IMR-90 (cell line): Measurements from ENCODE around the gene BMERB1. TPM values are rescaled to one million over a fixed set of nuclear protein-coding genes. Genes with fewer than 3 reads are reported as not detected.

Source experiments
- ATAC-seq: fragments of 200-7000 bp; cut with Tn5 transposase; 2 replicates; pipeline ENCODE4 v1.9.1; 2020; ENCODE audit warnings: low read depth, mild to moderate bottlenecking, moderate library complexity
- BruUV-seq: library from RNA; stranded (reverse); fragments of 400-500 nt; replicated peaks from 2 replicates; lab custom pipeline; 2021; lab: Mats Ljungman, UMichigan
- CTCF ChIA-PET: fragments of 300-600 bp; formaldehyde crosslinking; extraction: SDS; loops from one replicate; lab custom pipeline; 2021; ENCODE audit warnings: antibody characterized with exemption; lab: Yijun Ruan, JAX
- POLR2A ChIA-PET: fragments of 300-600 bp; sonication (Branson Sonifier 250); formaldehyde crosslinking; loops from one replicate; lab custom pipeline; 2022; ENCODE audit warnings: antibody characterized with exemption; ENCODE audit not compliant: unreplicated experiment; lab: Charles Lee
- DNase-seq: peaks from one replicate; pipeline ENCODE4 v3.0.0; 2013
- H2AFZ ChIP-seq: replicated peaks from 2 replicates; pipeline ENCODE3; 2013; ENCODE audit warnings: low read length, mild to moderate bottlenecking; ENCODE audit not compliant: poor library complexity
- H2AK5ac ChIP-seq: 2 replicates; pipeline ENCODE4 v1.6.1; 2013; ENCODE audit warnings: low read depth, low read length, inconsistent platforms
- H2AK9ac ChIP-seq: replicated peaks from 2 replicates; pipeline ENCODE3; 2013; ENCODE audit warnings: mild to moderate bottlenecking, low read depth, low read length, moderate library complexity; ENCODE audit not compliant: poor library complexity
- H2BK120ac ChIP-seq: 2 replicates; pipeline ENCODE4 v1.6.1; 2013; ENCODE audit warnings: low read depth, low read length, inconsistent platforms
- H2BK15ac ChIP-seq: 3 replicates; pipeline ENCODE4 v1.6.1; 2013; ENCODE audit warnings: low read depth, low read length, inconsistent platforms
- H2BK20ac ChIP-seq: 2 replicates; pipeline ENCODE4 v1.6.1; 2013; ENCODE audit warnings: low read depth, mild to moderate bottlenecking, inconsistent platforms, low read length, moderate library complexity
- H2BK5ac ChIP-seq: 2 replicates; pipeline ENCODE4 v1.6.1; 2013; ENCODE audit warnings: mild to moderate bottlenecking, low read depth, low read length, inconsistent platforms; ENCODE audit not compliant: poor library complexity, severe bottlenecking
- H3K14ac ChIP-seq: replicated peaks from 2 replicates; pipeline ENCODE4 v1.6.1; 2013; ENCODE audit warnings: low read depth, low read length, inconsistent platforms
- H3K18ac ChIP-seq: 2 replicates; pipeline ENCODE4 v1.6.1; 2013; ENCODE audit warnings: low read depth, low read length, control low read depth
- H3K23ac ChIP-seq: 2 replicates; pipeline ENCODE4 v1.6.1; 2013; ENCODE audit warnings: low read depth, low read length, inconsistent platforms
- H3K27ac ChIP-seq: 2 replicates; pipeline ENCODE4 v1.5.1; 2013; ENCODE audit warnings: mild to moderate bottlenecking, control low read depth, low read length; ENCODE audit not compliant: insufficient read depth
- H3K27me3 ChIP-seq: 2 replicates; pipeline ENCODE4 v1.6.1; 2013; ENCODE audit warnings: low read length; ENCODE audit not compliant: control insufficient read depth, insufficient read depth
- H3K36me3 ChIP-seq: 2 replicates; pipeline ENCODE4 v1.6.1; 2013; ENCODE audit warnings: low read length, mixed read lengths; ENCODE audit not compliant: control insufficient read depth, insufficient read depth
- H3K4ac ChIP-seq: 2 replicates; pipeline ENCODE4 v1.6.1; 2013; ENCODE audit warnings: low read depth, low read length, inconsistent platforms
- H3K4me1 ChIP-seq: 2 replicates; pipeline ENCODE4 v1.6.1; 2013; ENCODE audit warnings: low read length, mixed read lengths; ENCODE audit not compliant: control insufficient read depth, insufficient read depth
- H3K4me2 ChIP-seq: 2 replicates; pipeline ENCODE4 v1.6.1; 2013; ENCODE audit warnings: low read depth, mild to moderate bottlenecking, control low read depth, low read length, moderate library complexity
- H3K4me3 ChIP-seq: 2 replicates; pipeline ENCODE4 v1.5.1; 2013; ENCODE audit warnings: low read depth, mild to moderate bottlenecking, control low read depth, low read length, moderate library complexity; ENCODE audit not compliant: insufficient read depth
- H3K56ac ChIP-seq: 2 replicates; pipeline ENCODE4 v1.6.1; 2013; ENCODE audit warnings: low read length, inconsistent platforms; ENCODE audit not compliant: insufficient read depth; ENCODE audit errors: extremely low read depth
- H3K79me1 ChIP-seq, 2 experiments: 2 replicates each; pipeline ENCODE4 v1.6.1; 2013; ENCODE audit warnings: low read length in 2 of 2, inconsistent platforms in 1 of 2, low read depth in 1 of 2
- H3K9ac ChIP-seq: 2 replicates; pipeline ENCODE4 v1.6.1; 2013; ENCODE audit warnings: low read depth, low read length, control low read depth
- H3K9me1 ChIP-seq: 2 replicates; pipeline ENCODE4 v1.6.1; 2013; ENCODE audit warnings: low read length, inconsistent platforms; ENCODE audit not compliant: insufficient read depth
- H3K9me3 ChIP-seq: 2 replicates; pipeline ENCODE4 v1.6.1; 2013; ENCODE audit warnings: low read length; ENCODE audit not compliant: control insufficient read depth, insufficient read depth
- H4K20me1 ChIP-seq: 2 replicates; pipeline ENCODE4 v1.6.1; 2013; ENCODE audit warnings: low read length, inconsistent platforms; ENCODE audit not compliant: insufficient read depth
- H4K5ac ChIP-seq: 2 replicates; pipeline ENCODE4 v1.6.1; 2013; ENCODE audit warnings: mild to moderate bottlenecking, low read depth, low read length, control low read depth
- H4K8ac ChIP-seq, 2 experiments: 2 replicates each; pipeline ENCODE4 v1.6.1; 2013; ENCODE audit warnings: low read depth in 2 of 2, low read length in 2 of 2, control low read depth in 1 of 2, inconsistent platforms in 1 of 2
- H4K91ac ChIP-seq: 2 replicates; pipeline ENCODE4 v1.6.1; 2013; ENCODE audit warnings: low read depth, low read length, inconsistent platforms; ENCODE audit not compliant: insufficient read depth
- BHLHE40 ChIP-seq: fragments of 150-350 bp; IDR thresholded peaks from 2 replicates; pipeline ENCODE4 v1.6.1; 2016; ENCODE audit warnings: mild to moderate bottlenecking, low read depth, low read length
- CEBPB ChIP-seq: IDR thresholded peaks from 2 replicates; pipeline ENCODE4 v1.6.1; 2012; ENCODE audit warnings: low read depth, low read length, improper control_type of control experiment
- CHD1 ChIP-seq: IDR thresholded peaks from 2 replicates; pipeline ENCODE4 v1.6.1; 2012; ENCODE audit warnings: low read depth, low read length, improper control_type of control experiment
- CTCF ChIP-seq: conservative IDR thresholded peaks from 2 replicates; pipeline ENCODE4 v1.5.1; 2012; ENCODE audit warnings: mild to moderate bottlenecking, low read depth, low read length, improper control_type of control experiment
- ELK1 ChIP-seq: fragments of 150-350 bp; IDR thresholded peaks from 2 replicates; pipeline ENCODE4 v1.6.1; 2016; ENCODE audit warnings: low read depth, mild to moderate bottlenecking, low read length, moderate library complexity, borderline replicate concordance
- FOS ChIP-seq: fragments of 150-350 bp; IDR thresholded peaks from 2 replicates; pipeline ENCODE4 v1.6.1; 2016; ENCODE audit warnings: low read depth, low read length
- MAFK ChIP-seq: IDR thresholded peaks from 2 replicates; pipeline ENCODE4 v1.6.1; 2012; ENCODE audit warnings: low read depth, low read length, improper control_type of control experiment
- MAZ ChIP-seq: IDR thresholded peaks from 2 replicates; pipeline ENCODE4 v1.6.1; 2012; ENCODE audit warnings: low read depth, mild to moderate bottlenecking, low read length, improper control_type of control experiment, moderate library complexity, borderline replicate concordance
- MXI1 ChIP-seq: IDR thresholded peaks from 2 replicates; pipeline ENCODE4 v1.6.1; 2012; ENCODE audit warnings: low read depth, mild to moderate bottlenecking, low read length, moderate library complexity, borderline replicate concordance
- NFE2L2 ChIP-seq: fragments of 150-350 bp; IDR thresholded peaks from 2 replicates; pipeline ENCODE4 v1.6.1; 2016; ENCODE audit warnings: low read depth, mild to moderate bottlenecking, low read length
- POLR2A ChIP-seq: IDR thresholded peaks from 2 replicates; pipeline ENCODE4 v1.6.1; 2012; ENCODE audit warnings: mild to moderate bottlenecking, low read depth, low read length
- RAD21 ChIP-seq: IDR thresholded peaks from 2 replicates; pipeline ENCODE4 v1.6.1; 2012; ENCODE audit warnings: low read length, improper control_type of control experiment
- RCOR1 ChIP-seq: IDR thresholded peaks from 2 replicates; pipeline ENCODE4 v1.6.1; 2012; ENCODE audit warnings: mild to moderate bottlenecking, low read length, improper control_type of control experiment; ENCODE audit not compliant: insufficient replicate concordance
- RFX5 ChIP-seq: IDR thresholded peaks from 2 replicates; pipeline ENCODE4 v1.8.0; 2012; ENCODE audit warnings: low read depth, mild to moderate bottlenecking, low read length, moderate library complexity
- SMC3 ChIP-seq: fragments of 150-350 bp; IDR thresholded peaks from 2 replicates; pipeline ENCODE4 v1.6.1; 2016; ENCODE audit warnings: low read depth, mild to moderate bottlenecking, antibody characterized with exemption, low read length, moderate library complexity
- USF2 ChIP-seq: fragments of 150-350 bp; IDR thresholded peaks from 2 replicates; pipeline ENCODE4 v1.6.1; 2017; ENCODE audit warnings: mild to moderate bottlenecking, antibody characterized with exemption, low read length, low read depth
- WGBS, 2 experiments: methylation state at CpG; one replicate each; pipeline versions ENCODE4 v1.1.5 to v1.1.7; 2013; ENCODE audit warnings: missing lambda C conversion rate in 2 of 2; ENCODE audit not compliant: insufficient read length in 1 of 2; ENCODE audit errors: extremely low coverage in 2 of 2; 5-methylcytosine and 5-hydroxymethylcytosine counted together
- dilution Hi-C: fragments of 300-500 bp; cut with HindIII; formaldehyde crosslinking; loops from one replicate; pipeline ENCODE4 v1.14.3; 2018; ENCODE audit warnings: low sequenced_read_pairs; ENCODE audit not compliant: unreplicated experiment
- in situ Hi-C: fragments of 300-500 bp; cut with MboI; formaldehyde crosslinking; loops from 3 replicates; pipeline ENCODE4 v1.14.3; 2019; ENCODE audit warnings: low sequenced_read_pairs, inconsistent platforms, mixed read lengths
- intact Hi-C: fragments of 100-400 bp; cut with micrococcal nuclease; formaldehyde crosslinking; loops from 2 replicates; pipeline ENCODE4 v1.10.0; 2022
- polyA plus RNA-seq, 3 experiments: library from polyadenylated mRNA; depleted of rRNA; stranded (reverse); fragments of >200 nt; gene quantifications; 2 replicates each; pipeline ENCODE4 v1.2.3, GENCODE V29; 2012; ENCODE audit warnings: low replicate concordance in 1 of 3
- total RNA-seq: library from RNA; depleted of rRNA; stranded (reverse); fragments of >200 nt; gene quantifications from 2 replicates; pipeline ENCODE4 v1.2.3, GENCODE V29; 2012

BMERB1 gene
- total and polyA plus RNA-seq, 2 of the 4 experiments (the other 2 are of a cell fraction): 22.6 to 32.9 TPM

GRCh38 chr16:15575293-15576049, 141.1 kb downstream of the BMERB1 start:
- H4K8ac ChIP-seq: no peak overlapping the region
- H3K4ac ChIP-seq: no peak overlapping the region
- TF ChIP-seq POLR2A (no peak), USF2 (no peak), BHLHE40 (no peak), RAD21 (no peak), FOS (no peak), MAZ (no peak), ELK1 (no peak), SMC3 (no peak), RFX5 (no peak), RCOR1 (no peak), MXI1 (no peak), MAFK (no peak), CTCF (no peak), CEBPB (no peak), CHD1 (no peak), NFE2L2 (no peak)
- peaks cover 12% of the 10 kb centered on the region for H3K4me1 ChIP-seq
- no peak overlapping the region for H2AK9ac ChIP-seq
- H3K4me3 ChIP-seq: no peak overlapping the region
- H3K27me3 ChIP-seq: no peaks in the 10 kb centered on the region
- H2AK5ac ChIP-seq: no peak overlapping the region
- H2BK5ac ChIP-seq: no peak overlapping the region
- no peaks in the 10 kb centered on the region for H3K9me3 ChIP-seq
- dilution Hi-C loops (no loop called here), in situ Hi-C loops (no loop called here), intact Hi-C loops (no loop called here)
- H3K18ac ChIP-seq: no peak overlapping the region
- DNase-seq (no peak), ATAC-seq (no peak)
- CTCF ChIA-PET: no interaction called here
- no peak overlapping the region for H2BK20ac ChIP-seq
- no peak overlapping the region for H2AFZ ChIP-seq
- H3K27ac ChIP-seq: no peak overlapping the region
- POLR2A ChIA-PET: no interaction called here
- H3K14ac ChIP-seq: no peak overlapping the region
- no peaks in the 10 kb centered on the region for H4K20me1 ChIP-seq
- peaks cover 12% of the 10 kb centered on the region; the same call in 1 of the 2 replicates for H3K9me1 ChIP-seq
- H3K36me3 ChIP-seq: peaks cover 6% of the 10 kb centered on the region
- H2BK120ac ChIP-seq: no peak overlapping the region
- no peak overlapping the region for H3K4me2 ChIP-seq
- no peak overlapping the region for H3K23ac ChIP-seq
- 80% methylated on average over 1 of the region's 4 CpGs; no CpG with 5 or more reads in 1 of the 2 experiments for WGBS, 2 experiments
- peaks cover 7 to 8% of the 10 kb centered on the region in 2 experiments; a peak in 3 of 4 replicates for H3K79me1 ChIP-seq
- H2BK15ac ChIP-seq: no peak overlapping the region
- H4K91ac ChIP-seq: no peak overlapping the region
- no peak overlapping the region for H4K5ac ChIP-seq
- H3K56ac ChIP-seq: no peak overlapping the region
- no TSS peak for BruUV-seq
- H3K9ac ChIP-seq: no peak overlapping the region
